ENCODE measurements around the gene OPCML. TPM values are rescaled to one million over a fixed set of nuclear protein-coding genes. Genes with fewer than 3 reads are reported as not detected.

OPCML gene
- not detected in 2 replicates for total RNA-seq
- total RNA-seq (2013), result 0.02 TPM
- not detected in 2 replicates for polyA plus RNA-seq
- 0.07 TPM in 1 of 2 replicates, not detected in the other for polyA minus RNA-seq

GRCh38 chr11:133531971-133532651, at the start of gene OPCML:
Gene OPCML, minus strand, starts transcription at chr11:133532501.
- peaks cover 0 to 20% (median 3%) of the 10 kb centered on the region in 4 experiments for H3K27me3 ChIP-seq (replicated peaks in 1 of 4; ENCODE audit: control extremely low read depth in 1 of 4, control insufficient read depth in 3 of 4, insufficient read depth in 4 of 4, low read length in 3 of 4)
- TF ChIP-seq CTCF (IDR thresholded peaks at IDR 0.05) (no peak), EZH2 (IDR thresholded peaks at IDR 0.05; ENCODE audit: borderline replicate concordance, insufficient read depth, low read depth, low read length, poor library complexity, severe bottlenecking) (no peak)
- intact Hi-C loops (cut with micrococcal nuclease), result no loop called here
- H3K27me3 Mint-ChIP-seq, result peaks cover 41% of the 10 kb centered on the region
- CTCF ChIA-PET, result no interaction called here
- H3K36me3 ChIP-seq (replicated peaks in 1 of 2; ENCODE audit: control extremely low read depth in 1 of 2, control insufficient read depth in 1 of 2, extremely low read depth in 1 of 2, insufficient read depth in 2 of 2, low read length in 1 of 2), result no peaks in the 10 kb centered on the region
- H4K20me1 ChIP-seq (ENCODE audit: control insufficient read depth, insufficient read depth, low read length, poor library complexity, severe bottlenecking), result no peaks in the 10 kb centered on the region
- no peak within 1 kb of the TSS for H3K9ac ChIP-seq (ENCODE audit: low read length)
- H3K9me3 Mint-ChIP-seq (ENCODE audit: insufficient read depth), result no peaks in the 10 kb centered on the region
- H3K27ac ChIP-seq (ENCODE audit: low read length in 2 of 2), result no peak within 1 kb of the TSS
- DNase-seq, result no peak
- no peak within 1 kb of the TSS for H3K27ac Mint-ChIP-seq
- no peak within 1 kb of the TSS for H3K4me3 Mint-ChIP-seq
- 1% methylated on average over 23 of the region's 27 CpGs for WGBS (ENCODE audit: insufficient coverage)
- ATAC-seq (ENCODE audit: low read depth), result no peak
- no peak within 1 kb of the TSS for H3K4me3 ChIP-seq (ENCODE audit: control extremely low read depth in 1 of 5, extremely low read depth in 1 of 5, insufficient read depth in 1 of 5, low read depth in 2 of 5, low read length in 4 of 5)
- POLR2A ChIA-PET, result no interaction called here
- peaks cover 0 to 9% (median 0%) of the 10 kb centered on the region in 3 donors for H3K9me3 ChIP-seq (ENCODE audit: control extremely low read depth in 1 of 3, control insufficient read depth in 2 of 3, insufficient read depth in 1 of 3, low read length in 2 of 3)
- no peaks in the 10 kb centered on the region for H3K4me1 Mint-ChIP-seq
- no peak within 1 kb of the TSS for H2AFZ ChIP-seq (ENCODE audit: insufficient read depth, low read depth, low read length, poor library complexity, severe bottlenecking)
- no peaks in the 10 kb centered on the region for H3K79me2 ChIP-seq (ENCODE audit: control insufficient read depth, insufficient read depth, low read length)
- no peak within 1 kb of the TSS for H3K4me2 ChIP-seq (replicated peaks; ENCODE audit: low read depth, low read length, poor library complexity, severe bottlenecking)
- no peaks in the 10 kb centered on the region for H3K4me1 ChIP-seq (ENCODE audit: control insufficient read depth in 2 of 2, insufficient read depth in 2 of 2, low read length in 2 of 2)

- Histone ChIP-seq H4K20me1 (ENCODE audit: control insufficient read depth, insufficient read depth, low read length, poor library complexity, severe bottlenecking) (no peaks in the 10 kb centered on the region), H3K9me3 (ENCODE audit: control extremely low read depth in 1 of 3, control insufficient read depth in 2 of 3, insufficient read depth in 1 of 3, low read length in 2 of 3) (peaks cover 0 to 19% (median 0%) of the 10 kb centered on the region in 3 donors), H3K4me2 (replicated peaks; ENCODE audit: low read depth, low read length, poor library complexity, severe bottlenecking) (no peak overlapping the region), H3K36me3 (replicated peaks in 1 of 2; ENCODE audit: control extremely low read depth in 1 of 2, control insufficient read depth in 1 of 2, extremely low read depth in 1 of 2, insufficient read depth in 2 of 2, low read length in 1 of 2) (no peaks in the 10 kb centered on the region), H3K79me2 (ENCODE audit: control insufficient read depth, insufficient read depth, low read length) (no peaks in the 10 kb centered on the region), H3K4me1 (ENCODE audit: control insufficient read depth in 2 of 2, insufficient read depth in 2 of 2, low read length in 2 of 2) (no peaks in the 10 kb centered on the region), H3K9ac (ENCODE audit: low read length) (no peak overlapping the region), H2AFZ (ENCODE audit: insufficient read depth, low read depth, low read length, poor library complexity, severe bottlenecking) (no peak overlapping the region), H3K27ac (ENCODE audit: low read length in 2 of 2) (no peak overlapping the region), H3K4me3 (ENCODE audit: control extremely low read depth in 1 of 5, extremely low read depth in 1 of 5, insufficient read depth in 1 of 5, low read depth in 2 of 5, low read length in 4 of 5) (no peak overlapping the region), H3K27me3 (replicated peaks in 1 of 4; ENCODE audit: control extremely low read depth in 1 of 4, control insufficient read depth in 3 of 4, insufficient read depth in 4 of 4, low read length in 3 of 4) (no peaks in the 10 kb centered on the region)
- Mint-ChIP-seq H3K9me3 (ENCODE audit: insufficient read depth) (peaks cover 5% of the 10 kb centered on the region), H3K4me3 (no peak overlapping the region), H3K4me1 (no peaks in the 10 kb centered on the region), H3K27ac (no peak overlapping the region), H3K27me3 (no peaks in the 10 kb centered on the region)
- no peak for TF ChIP-seq EZH2 (IDR thresholded peaks at IDR 0.05; ENCODE audit: borderline replicate concordance, insufficient read depth, low read depth, low read length, poor library complexity, severe bottlenecking)
- TF ChIP-seq CTCF (IDR thresholded peaks at IDR 0.05), result no peak
- POLR2A ChIA-PET, result no interaction called here
- no peak for ATAC-seq (ENCODE audit: low read depth)
- WGBS (ENCODE audit: insufficient coverage), result 78% methylated on average over 5 of the region's 6 CpGs
- CTCF ChIA-PET, result no interaction called here
- DNase-seq, result no peak
- intact Hi-C loops (cut with micrococcal nuclease), result no loop called here
These were observed 48.8 kb upstream of the OPCML start for GRCh38 chr11:133581091-133581490.
